Measurements from ENCODE around the gene RERG.

Gene RERG

GRCh38 chr12:15220451-15220850 is 766 bp downstream of the RERG start:
- peak in 1 of 51 donors; percentile 28 for DNase-seq

GRCh38 chr12:15218794-15219193 is 2.4 kb downstream of the RERG start:
- no peak for DNase-seq

GRCh38 chr12:15216036-15216889 is 5.0 kb downstream of the RERG start:
- DNase-seq: no peak

- no peak for DNase-seq
These were observed 6.2 kb downstream of the RERG start for GRCh38 chr12:15214851-15215601.

GRCh38 chr12:15212930-15213329 is 8.3 kb downstream of the RERG start:
- DNase-seq: no peak

GRCh38 chr12:15209782-15210181 is 11.4 kb downstream of the RERG start:
- no peak for DNase-seq

- DNase-seq: no peak
These were observed 12.2 kb downstream of the RERG start for GRCh38 chr12:15208871-15209656.

GRCh38 chr12:15208140-15208539 is 13.1 kb downstream of the RERG start:
- no peak for DNase-seq

- DNase-seq: no peak
These were observed 14.3 kb downstream of the RERG start for GRCh38 chr12:15206831-15207389.

GRCh38 chr12:15206338-15206737 is 14.9 kb downstream of the RERG start:
- DNase-seq: no peak

GRCh38 chr12:15205341-15206010 is 15.7 kb downstream of the RERG start:
- DNase-seq: no peak

- DNase-seq: no peak
These were observed 19.8 kb downstream of the RERG start for GRCh38 chr12:15201456-15201855.

- DNase-seq: no peak
These were observed 20.2 kb downstream of the RERG start for GRCh38 chr12:15201056-15201455.

- no peak for DNase-seq
These were observed 20.6 kb downstream of the RERG start for GRCh38 chr12:15200641-15201040.

GRCh38 chr12:15199930-15200329 is 21.3 kb downstream of the RERG start:
- DNase-seq: no peak

- no peak for DNase-seq
These were observed 24.3 kb downstream of the RERG start for GRCh38 chr12:15196678-15197505.

- DNase-seq: no peak
These were observed 25.0 kb downstream of the RERG start for GRCh38 chr12:15196221-15196620.

GRCh38 chr12:15194456-15195368 is 26.5 kb downstream of the RERG start:
- DNase-seq: no peak

GRCh38 chr12:15193946-15194345 is 27.3 kb downstream of the RERG start:
- DNase-seq: peak in 1 of 51 donors; percentile 19

Measured in hypothalamus (tissue), 51 donors.